Astrocyte (in vitro differentiated cells and primary cell): ENCODE results near the gene RBFOX2.

Source experiments
- CTCF ChIP-seq: IDR thresholded peaks from 2 replicates; pipeline ENCODE4 v1.5.1; 2011; ENCODE audit warnings: low read depth, mild to moderate bottlenecking, inconsistent platforms, low read length, moderate library complexity; ENCODE audit not compliant: insufficient read depth
- EZH2 ChIP-seq: IDR thresholded peaks from 2 replicates; pipeline ENCODE4 v1.6.1; 2012; ENCODE audit warnings: mild to moderate bottlenecking, low read length, inconsistent platforms; ENCODE audit not compliant: insufficient read depth

GRCh38 chr22:36053242-36054147 is 24.9 kb upstream of the RBFOX2 start:
- TF ChIP-seq CTCF (no peak), EZH2 (no peak)
